ENCODE measurements around the gene LRRC36.

Gene LRRC36

GRCh38 chr16:67284699-67285646 lies 41.6 kb upstream of the LRRC36 start:
- DNase-seq (ENCODE audit: low read depth, low spot score): peak; percentile 32
- in situ Hi-C loops (cut with HindIII; ENCODE audit: low sequenced_read_pairs): no loop called here
- peak; percentile 68 for TF ChIP-seq CTCF (IDR thresholded peaks at IDR 0.05; ENCODE audit: low read depth, low read length)
- no peak overlapping the region for H3K4me3 ChIP-seq (ENCODE audit: low read depth, low read length)

DNA sequence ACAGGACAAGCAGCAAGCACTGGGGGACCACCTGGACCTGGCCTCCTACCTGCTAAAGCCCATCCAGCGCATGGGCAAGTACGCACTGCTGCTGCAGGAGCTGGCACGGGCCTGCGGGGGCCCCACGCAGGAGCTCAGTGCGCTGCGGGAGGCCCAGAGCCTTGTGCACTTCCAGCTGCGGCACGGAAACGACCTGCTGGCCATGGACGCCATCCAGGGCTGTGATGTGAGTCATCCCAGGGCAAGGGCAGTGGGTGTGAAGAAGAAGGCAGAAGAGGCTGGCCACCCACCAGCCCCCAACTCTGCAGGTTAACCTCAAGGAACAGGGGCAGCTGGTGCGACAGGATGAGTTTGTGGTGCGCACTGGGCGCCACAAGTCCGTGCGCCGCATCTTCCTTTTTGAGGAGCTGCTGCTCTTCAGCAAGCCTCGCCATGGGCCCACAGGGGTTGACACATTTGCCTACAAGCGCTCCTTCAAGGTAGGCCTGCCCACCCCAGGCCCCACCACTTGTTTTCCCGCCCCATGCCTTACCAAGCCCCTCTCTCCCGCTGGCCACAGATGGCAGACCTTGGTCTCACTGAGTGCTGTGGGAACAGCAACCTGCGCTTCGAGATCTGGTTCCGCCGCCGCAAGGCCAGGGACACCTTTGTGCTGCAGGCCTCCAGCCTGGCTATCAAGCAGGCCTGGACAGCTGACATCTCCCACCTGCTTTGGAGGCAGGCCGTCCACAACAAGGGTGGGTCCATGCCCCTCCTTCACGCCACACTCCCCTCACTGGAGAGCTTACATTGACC lies 40.0 kb upstream of the LRRC36 start:
- TF ChIP-seq CTCF (IDR thresholded peaks at IDR 0.05; ENCODE audit: low read depth, low read length): no peak
- in situ Hi-C loops (cut with HindIII; ENCODE audit: low sequenced_read_pairs): no loop called here
- H3K4me3 ChIP-seq (ENCODE audit: low read depth, low read length): no peak overlapping the region
- no peak for DNase-seq (ENCODE audit: low read depth, low spot score)

GRCh38 chr16:67287960-67288359 lies 38.7 kb upstream of the LRRC36 start:
- in situ Hi-C loops (cut with HindIII; ENCODE audit: low sequenced_read_pairs): no loop called here
- H3K4me3 ChIP-seq (ENCODE audit: low read depth, low read length): no peak overlapping the region
- TF ChIP-seq CTCF (IDR thresholded peaks at IDR 0.05; ENCODE audit: low read depth, low read length): no peak
- no peak for DNase-seq (ENCODE audit: low read depth, low spot score)

GRCh38 chr16:67291461-67291860 lies 35.2 kb upstream of the LRRC36 start:
- no peak for TF ChIP-seq CTCF (IDR thresholded peaks at IDR 0.05; ENCODE audit: low read depth, low read length)
- in situ Hi-C loops (cut with HindIII; ENCODE audit: low sequenced_read_pairs): no loop called here
- no peak overlapping the region for H3K4me3 ChIP-seq (ENCODE audit: low read depth, low read length)
- no peak for DNase-seq (ENCODE audit: low read depth, low spot score)

DNA sequence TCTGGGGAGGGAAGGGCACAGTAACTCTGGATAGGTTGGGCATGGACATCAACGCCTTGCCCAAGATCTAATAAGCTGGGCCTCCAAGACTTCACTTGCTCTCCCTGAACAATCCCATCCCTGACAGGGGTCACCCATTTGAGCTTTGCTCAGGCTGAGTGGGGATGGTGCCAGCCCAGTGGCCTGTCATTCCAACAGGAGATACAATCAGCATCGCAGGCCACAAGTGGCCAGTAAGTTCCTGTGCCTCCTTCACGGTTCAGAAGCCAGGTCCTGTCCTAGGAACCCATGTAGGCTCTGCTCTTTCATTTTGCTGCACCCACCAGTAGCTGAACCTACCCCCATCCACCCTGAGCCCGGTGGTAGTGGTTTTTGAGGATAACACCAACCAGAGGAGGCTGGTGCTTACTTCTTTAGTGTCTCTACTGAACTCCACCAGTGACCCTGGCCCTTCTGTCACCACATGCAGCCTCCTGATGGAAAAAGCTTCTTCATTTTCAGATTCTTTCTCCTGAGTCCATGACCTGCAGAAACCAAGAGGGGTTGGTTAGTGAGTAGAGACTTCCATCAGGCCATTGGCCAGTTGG lies 32.4 kb upstream of the LRRC36 start:
- in situ Hi-C loops (cut with HindIII; ENCODE audit: low sequenced_read_pairs): no loop called here
- no peak overlapping the region for H3K4me3 ChIP-seq (ENCODE audit: low read depth, low read length)
- TF ChIP-seq CTCF (IDR thresholded peaks at IDR 0.05; ENCODE audit: low read depth, low read length): no peak
- DNase-seq (ENCODE audit: low read depth, low spot score): no peak

GRCh38 chr16:67294938-67295361 lies 31.7 kb upstream of the LRRC36 start:
- no peak overlapping the region for H3K4me3 ChIP-seq (ENCODE audit: low read depth, low read length)
- DNase-seq (ENCODE audit: low read depth, low spot score): no peak
- no peak for TF ChIP-seq CTCF (IDR thresholded peaks at IDR 0.05; ENCODE audit: low read depth, low read length)
- in situ Hi-C loops (cut with HindIII; ENCODE audit: low sequenced_read_pairs): no loop called here
